ENCODE data around the gene TENM4. TPM values are rescaled to one million over a fixed set of nuclear protein-coding genes. Genes with fewer than 3 reads are reported as not detected.

The TENM4 gene
- polyA plus RNA-seq, 1 of the 3 experiments (the other 2 are of a cell fraction) = 16.7 TPM

- Histone ChIP-seq H4K20me1 (ENCODE audit: insufficient read depth) (peaks cover 10% of the 10 kb centered on the region), H3K79me2 (ENCODE audit: insufficient read depth) (peaks cover 25% of the 10 kb centered on the region), H3K4me3 (ENCODE audit: low read depth in 2 of 2, low read length in 1 of 2) (no peak overlapping the region), H3K4me1 (ENCODE audit: control insufficient read depth in 1 of 2, insufficient read depth in 2 of 2, low read depth in 1 of 2, low read length in 1 of 2) (peaks cover 6 to 28% of the 10 kb centered on the region in 2 experiments; a peak in 3 of 4 replicates), H3F3A (replicated peaks; ENCODE audit: insufficient read depth) (peaks cover 3% of the 10 kb centered on the region), H2AFZ (ENCODE audit: low read depth) (no peak overlapping the region), H3K4me2 (no peak overlapping the region), H3K27me3 (ENCODE audit: insufficient read depth) (no peaks in the 10 kb centered on the region), H3K9me3 (no peaks in the 10 kb centered on the region), H3K27ac (ENCODE audit: low read depth in 2 of 2, low read length in 1 of 2) (no peak overlapping the region), H3K9me2 (no peaks in the 10 kb centered on the region), H3K36me3 (replicated peaks in 1 of 2; ENCODE audit: control insufficient read depth in 1 of 2, insufficient read depth in 2 of 2, low read length in 1 of 2) (no peaks in the 10 kb centered on the region), H3K9ac (no peak overlapping the region)
- POLR2A ChIA-PET = interaction anchor here (0.6 kb wide), 1 partner anchor 49 kb away, joined by 3 read pairs; no protein-coding TSS in a partner anchor
- TF ChIP-seq EZH2phosphoT487 (IDR thresholded peaks at IDR 0.05; ENCODE audit: borderline replicate concordance, low read depth) = no peak
- no peak for TF ChIP-seq FOXJ3 (CRISPR knock-in tag; IDR thresholded peaks at IDR 0.05)
- TF ChIP-seq, protein P1, sequence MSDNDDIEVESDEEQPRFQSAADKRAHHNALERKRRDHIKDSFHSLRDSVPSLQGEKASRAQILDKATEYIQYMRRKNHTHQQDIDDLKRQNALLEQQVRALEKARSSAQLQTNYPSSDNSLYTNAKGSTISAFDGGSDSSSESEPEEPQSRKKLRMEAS (IDR thresholded peaks at IDR 0.05; ENCODE audit: low read depth) = no peak
- no peak for TF ChIP-seq PBX3 (IDR thresholded peaks at IDR 0.05)
- no peak for TF ChIP-seq RCOR1 (IDR thresholded peaks at IDR 0.05; ENCODE audit: low read length)
- TF ChIP-seq REST (IDR thresholded peaks at IDR 0.05; ENCODE audit: low read depth, low read length) = no peak
- TF ChIP-seq TEAD4 (IDR thresholded peaks at IDR 0.05; ENCODE audit: borderline replicate concordance, insufficient read depth) = no peak
- TF ChIP-seq, protein P2, sequence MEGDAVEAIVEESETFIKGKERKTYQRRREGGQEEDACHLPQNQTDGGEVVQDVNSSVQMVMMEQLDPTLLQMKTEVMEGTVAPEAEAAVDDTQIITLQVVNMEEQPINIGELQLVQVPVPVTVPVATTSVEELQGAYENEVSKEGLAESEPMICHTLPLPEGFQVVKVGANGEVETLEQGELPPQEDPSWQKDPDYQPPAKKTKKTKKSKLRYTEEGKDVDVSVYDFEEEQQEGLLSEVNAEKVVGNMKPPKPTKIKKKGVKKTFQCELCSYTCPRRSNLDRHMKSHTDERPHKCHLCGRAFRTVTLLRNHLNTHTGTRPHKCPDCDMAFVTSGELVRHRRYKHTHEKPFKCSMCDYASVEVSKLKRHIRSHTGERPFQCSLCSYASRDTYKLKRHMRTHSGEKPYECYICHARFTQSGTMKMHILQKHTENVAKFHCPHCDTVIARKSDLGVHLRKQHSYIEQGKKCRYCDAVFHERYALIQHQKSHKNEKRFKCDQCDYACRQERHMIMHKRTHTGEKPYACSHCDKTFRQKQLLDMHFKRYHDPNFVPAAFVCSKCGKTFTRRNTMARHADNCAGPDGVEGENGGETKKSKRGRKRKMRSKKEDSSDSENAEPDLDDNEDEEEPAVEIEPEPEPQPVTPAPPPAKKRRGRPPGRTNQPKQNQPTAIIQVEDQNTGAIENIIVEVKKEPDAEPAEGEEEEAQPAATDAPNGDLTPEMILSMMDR (IDR thresholded peaks at IDR 0.05) = no peak
- no peak for TF ChIP-seq MXI1 (IDR thresholded peaks at IDR 0.05; ENCODE audit: low read depth, low read length)
- no peak for TF ChIP-seq RAD21 (IDR thresholded peaks at IDR 0.05; ENCODE audit: low read length)
- CTCF ChIA-PET = no interaction called here
- DNase-seq = no peak
- WGBS (ENCODE audit: low lambda C conversion rate) = 92% methylated on average over 2 of the region's 2 CpGs
These were observed 52.6 kb downstream of the TENM4 start for GRCh38 chr11:79388201-79388600.

Data from SK-N-SH (cell line).